Activated naive CD4-positive, alpha-beta T cell treated with Interleukin-2 at 50 U/mL for 16 hours (primary cell): ENCODE measurements around the gene TAC4.
A peak's percentile ranks its signal among the peaks of the same experiment; 100 is the strongest.
"Not testable (repeated sequence)": the region's sequence is repeated elsewhere in the genome, so short reads cannot be mapped to it uniquely, and the experiment has no call there.

Experiments used
- DNase-seq: peaks from one replicate; pipeline ENCODE4 v3.0.0-alpha.2; 2020

The TAC4 gene

DNA sequence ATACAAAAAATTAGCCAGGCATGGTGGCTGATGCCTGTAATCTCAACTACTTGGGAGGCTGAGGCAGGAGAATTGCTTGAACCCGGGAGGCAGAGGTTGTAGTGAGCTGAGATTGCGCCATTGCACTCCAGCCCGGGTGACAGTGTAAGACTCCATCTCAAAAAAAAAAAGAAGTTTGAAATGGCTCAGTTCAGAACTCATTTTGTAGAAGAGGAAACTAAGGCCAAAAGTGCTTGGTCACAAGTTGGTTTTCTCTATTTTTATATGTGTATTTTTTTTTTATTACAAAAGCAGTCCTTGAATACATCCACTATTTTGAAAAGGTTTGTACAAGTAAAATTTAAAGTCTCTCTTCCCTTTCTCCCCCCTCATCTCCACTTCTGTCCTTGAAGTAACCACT, 5.5 kb downstream of the TAC4 start:
- no peak for DNase-seq

DNA sequence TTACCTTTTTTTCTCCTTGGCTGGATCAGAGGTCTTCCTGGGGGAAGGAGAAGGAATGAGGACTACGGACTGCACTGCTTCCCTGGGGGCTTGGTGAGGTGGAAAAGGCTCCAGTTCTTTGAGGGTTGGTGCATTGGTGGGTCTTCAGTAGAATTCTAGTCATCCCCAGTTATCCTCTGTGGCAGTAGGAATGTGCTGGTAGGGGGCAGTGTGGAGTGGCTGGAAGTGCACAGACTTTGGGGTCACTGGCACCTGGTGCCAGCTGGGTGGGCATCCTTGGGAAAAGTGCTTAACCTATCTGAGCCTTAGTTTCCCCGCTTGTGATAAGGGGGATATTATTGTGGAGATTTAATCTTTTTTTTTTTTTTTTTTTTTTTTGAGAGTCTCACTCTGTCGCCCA, 6.3 kb downstream of the TAC4 start:
- no peak for DNase-seq

DNA sequence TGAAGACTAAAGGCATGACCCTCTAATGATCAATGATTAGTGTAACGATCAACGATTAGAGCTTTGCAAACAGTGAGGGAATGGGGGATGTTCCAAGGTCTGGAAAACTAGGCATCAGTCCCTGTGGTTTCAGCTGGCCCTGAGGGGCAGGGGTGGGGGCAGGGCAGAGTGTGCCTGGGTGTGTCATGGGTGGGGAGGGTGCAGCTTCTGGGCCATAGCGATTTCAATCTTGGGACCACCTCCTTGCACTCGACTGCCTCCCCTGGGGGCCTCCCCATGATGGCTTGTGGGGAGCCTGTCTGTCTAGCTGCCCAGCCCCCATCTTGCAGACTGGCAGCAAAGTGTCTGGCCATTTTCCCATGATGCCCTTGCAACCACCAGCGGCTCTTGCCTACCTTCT, 8.4 kb downstream of the TAC4 start:
- DNase-seq = no peak

DNA sequence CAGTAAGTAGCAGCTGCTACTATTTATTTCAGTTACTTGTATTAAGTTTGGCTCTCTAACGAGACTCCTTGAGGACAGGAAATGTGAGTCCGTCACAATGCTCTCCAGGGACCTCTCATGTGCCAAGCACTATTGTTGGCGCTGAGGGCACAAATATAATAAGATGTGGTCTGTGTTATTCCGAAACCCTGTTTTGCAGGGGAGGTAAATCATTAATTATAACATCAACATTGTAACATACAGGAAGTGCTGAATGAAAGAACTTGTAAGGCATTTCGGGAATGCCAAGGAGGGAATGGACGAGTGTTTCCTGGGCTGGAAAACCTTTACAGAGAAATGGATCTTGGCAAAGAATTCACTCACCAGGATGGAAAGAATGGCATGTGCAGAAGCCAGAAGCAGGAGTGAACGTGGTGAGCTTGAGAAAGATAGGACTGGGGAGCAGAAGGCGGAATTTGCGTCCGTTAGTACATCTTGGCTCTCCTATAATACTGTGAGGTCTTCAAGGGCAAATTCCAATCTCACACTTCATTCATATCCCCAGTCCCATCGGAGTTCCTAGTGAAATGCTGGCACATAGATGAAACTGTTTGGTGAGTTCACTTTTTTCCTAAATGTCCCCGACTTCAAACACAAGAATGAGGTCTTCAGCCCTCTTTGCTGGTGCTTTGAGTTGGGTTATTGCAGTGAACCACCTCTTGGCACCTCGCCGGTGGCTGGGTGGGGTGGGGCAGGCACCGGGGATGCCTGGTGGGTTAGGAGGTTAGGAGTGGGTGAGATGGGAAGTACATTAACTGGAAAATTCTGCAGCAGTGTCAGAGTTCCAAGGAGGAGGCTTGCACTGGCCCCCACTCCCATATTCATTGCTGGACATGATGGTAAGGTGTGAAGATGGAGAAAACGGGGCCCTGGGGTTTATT, 11.5 kb downstream of the TAC4 start:
- DNase-seq = no peak

DNA sequence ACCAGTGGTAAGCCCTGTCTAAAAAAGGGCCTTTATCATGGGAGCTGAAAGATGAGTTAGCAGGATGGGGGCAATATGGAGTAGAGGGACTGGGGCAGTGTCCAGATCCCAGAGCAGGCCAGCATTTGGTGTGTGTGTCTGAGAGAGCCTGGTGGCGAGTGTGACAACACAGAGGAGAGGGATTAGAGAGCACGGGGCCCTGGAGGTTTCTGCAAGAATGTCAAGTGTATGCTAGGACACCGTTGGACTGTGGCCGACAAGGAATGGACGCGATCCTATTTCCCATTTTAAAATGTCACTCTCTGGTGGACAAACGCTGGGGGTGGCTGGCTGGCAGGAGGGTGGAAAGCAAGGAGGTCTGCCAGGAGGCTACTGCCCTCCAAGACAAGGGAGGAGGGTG, 12.4 kb downstream of the TAC4 start:
- no peak for DNase-seq

DNA sequence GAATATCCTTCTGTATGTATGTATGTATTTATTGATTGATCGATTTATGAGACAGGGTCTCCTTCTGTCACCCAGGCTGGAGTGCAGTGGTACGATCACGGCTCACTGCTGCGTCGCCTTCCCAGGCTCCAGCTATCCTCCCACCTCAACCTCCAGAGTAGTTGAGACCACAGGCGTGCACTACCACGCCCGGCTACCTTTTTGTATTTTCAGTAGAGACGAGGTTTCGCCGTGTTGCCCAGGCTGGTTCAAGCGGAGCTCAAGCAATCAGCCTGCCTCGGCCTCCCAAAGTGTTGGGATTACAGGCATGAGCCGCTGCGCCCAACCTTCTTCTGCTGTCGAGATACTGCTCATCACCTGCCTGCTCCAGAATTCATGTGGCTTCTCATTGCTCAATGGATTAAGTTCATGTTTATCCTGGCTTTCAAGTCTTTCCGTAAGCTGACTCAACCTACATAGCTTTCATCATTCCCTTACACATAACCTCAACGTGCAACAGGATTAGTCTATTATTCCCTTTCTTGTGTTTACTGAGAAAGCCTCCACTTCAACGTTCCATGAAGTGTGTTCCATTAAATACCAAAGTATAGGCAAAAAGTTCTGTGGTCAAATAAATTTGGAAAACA, 13.6 kb downstream of the TAC4 start:
- no peak for DNase-seq

DNA sequence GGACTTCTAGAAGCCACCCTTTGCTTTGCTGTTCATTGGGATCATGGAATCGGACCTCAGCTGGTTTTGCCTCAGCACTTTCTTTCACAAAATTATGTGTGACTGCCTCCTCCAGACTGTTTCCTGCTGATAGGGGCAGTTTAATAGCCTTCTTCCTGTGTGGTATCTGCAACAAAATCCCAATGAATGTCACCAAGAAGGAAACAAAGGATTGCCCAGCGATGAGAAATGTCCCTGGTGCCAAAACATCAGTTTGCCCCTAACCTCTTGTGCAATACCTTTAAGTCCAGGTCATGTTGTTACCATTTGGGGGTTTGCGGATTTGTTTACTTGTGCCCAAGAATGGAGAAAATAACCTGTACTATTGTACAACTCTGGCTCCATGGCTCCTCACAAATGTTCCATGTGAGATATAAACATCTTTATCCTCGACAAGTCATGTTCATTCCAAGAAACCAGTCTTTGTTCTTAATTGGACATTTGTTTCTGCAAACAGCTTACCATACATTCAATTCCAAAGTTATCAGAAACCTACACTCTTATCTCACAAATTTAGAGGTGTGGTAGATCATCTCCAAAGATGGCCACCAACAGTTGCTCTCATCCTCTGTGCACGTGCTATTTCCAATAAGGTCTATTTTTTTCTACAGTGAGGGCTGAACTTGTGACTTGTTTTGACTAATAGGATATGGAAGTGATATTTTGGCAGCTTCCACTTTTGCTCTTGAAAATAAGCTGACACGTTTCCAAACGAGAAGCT, 14.8 kb downstream of the TAC4 start:
- DNase-seq = no peak

DNA sequence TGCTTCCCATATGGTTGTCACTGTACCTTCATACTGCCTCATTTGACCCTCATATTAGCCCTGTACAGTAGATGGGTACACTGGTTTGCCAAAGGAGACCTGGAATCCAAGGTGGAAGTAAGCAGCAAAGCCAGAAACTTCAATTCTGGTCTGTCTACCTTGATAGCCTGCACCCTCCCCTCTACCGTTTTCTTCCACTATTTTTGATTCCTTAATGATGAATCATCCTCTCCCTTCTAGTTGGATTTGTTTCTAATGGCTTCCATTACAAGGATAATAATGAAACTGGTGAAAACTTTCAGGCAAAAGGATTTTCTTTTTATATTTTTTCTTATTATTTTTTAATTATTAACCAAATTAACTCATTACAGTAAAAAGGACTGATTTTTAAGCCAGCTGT, 17.3 kb downstream of the TAC4 start:
- no peak for DNase-seq

DNA sequence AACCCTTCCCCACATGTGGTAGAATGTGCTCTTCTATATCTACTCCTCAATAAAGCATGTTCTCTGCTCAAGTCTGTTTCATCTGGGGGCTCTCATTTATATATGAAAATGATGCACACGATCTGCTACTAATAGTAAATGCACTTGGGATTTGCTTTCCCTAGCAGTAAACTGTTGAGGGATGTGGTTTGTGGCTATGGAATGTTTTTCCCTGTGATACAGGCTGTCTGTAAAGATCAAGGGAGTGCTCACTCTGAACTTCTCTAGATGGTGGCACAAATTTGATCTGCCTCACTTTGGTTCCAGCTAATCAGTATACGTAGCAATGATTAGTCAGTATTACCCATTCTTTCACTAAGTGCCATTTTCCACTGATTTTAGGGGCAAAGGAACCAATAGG, 18.8 kb downstream of the TAC4 start:
- no peak for DNase-seq

DNA sequence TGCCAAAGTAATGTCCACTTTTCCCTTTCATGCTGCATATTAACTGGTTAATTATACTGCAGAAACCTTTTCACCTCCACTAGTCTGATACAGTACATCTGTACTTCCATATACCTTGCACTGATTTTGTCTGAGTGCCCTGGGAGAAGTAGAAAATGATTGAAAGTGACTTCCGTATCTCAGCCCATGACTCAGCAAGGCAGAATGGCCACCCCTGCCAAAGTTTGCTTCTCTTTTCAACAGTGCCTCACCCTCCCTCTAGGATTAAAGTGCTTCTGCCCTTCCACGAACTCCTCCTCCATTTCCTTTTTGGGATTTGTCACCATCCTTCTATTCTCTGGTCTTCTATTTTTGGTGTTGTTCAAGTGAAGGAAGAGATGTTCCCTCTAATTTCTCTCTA, 19.5 kb downstream of the TAC4 start:
- not testable (repeated sequence) for DNase-seq

DNA sequence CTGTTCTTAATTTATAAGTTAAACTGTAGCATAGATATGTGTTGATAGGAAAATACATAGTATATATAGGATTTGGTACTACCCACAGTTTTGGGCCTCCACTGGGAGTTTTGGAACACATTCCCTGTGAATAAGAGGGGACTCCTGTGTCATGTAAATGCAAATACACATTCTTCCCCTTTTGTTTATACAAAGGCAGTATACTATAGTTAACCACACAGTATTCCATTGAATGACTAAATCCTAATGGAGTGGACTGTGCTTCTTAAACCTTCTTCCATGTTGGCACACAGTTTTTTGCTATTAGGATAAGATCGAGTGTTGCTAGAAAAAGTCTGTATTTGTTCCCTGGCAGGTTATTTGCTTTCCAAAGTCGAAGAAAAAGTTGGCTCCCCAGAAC, 22.2 kb downstream of the TAC4 start:
- no peak for DNase-seq

DNA sequence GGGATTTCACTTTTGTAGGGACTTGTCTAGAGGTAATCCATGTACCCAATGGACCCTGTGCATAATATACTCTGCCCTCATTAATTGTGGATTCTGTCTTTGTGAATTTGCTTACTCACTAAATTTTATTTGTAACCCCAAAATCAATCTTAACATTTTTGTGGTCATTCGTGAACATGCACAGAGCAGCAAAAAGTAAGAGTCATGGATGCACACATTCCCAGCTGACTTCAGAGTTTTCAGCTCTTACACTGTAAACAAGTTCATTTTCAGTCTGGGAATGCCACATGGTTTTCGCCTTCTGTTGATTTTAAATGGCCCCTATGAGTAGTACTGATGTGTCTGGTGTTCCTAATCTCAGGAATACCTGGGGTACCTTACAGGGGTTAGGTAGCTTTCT, 24.3 kb downstream of the TAC4 start:
- DNase-seq = no peak

DNA sequence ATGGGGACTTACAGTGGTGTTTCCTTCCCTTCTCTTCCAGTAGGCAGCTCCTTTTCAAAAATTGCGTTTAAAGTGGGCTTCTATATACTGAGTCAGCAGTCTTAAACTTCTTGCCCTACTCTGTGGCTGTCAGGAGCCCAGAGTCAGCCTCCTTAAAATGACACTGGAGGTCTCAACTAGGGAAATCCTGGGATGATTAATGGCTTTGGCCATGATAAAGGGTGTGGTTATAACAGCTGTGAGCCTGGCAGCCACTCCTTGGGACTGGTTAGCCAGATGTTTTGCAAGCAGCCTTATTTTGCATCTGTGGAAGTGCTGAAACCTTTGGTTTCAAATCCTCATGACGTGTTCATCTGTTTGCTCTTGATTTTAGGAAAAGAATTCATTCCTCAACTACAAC, 25.0 kb downstream of the TAC4 start:
- DNase-seq = no peak

DNA sequence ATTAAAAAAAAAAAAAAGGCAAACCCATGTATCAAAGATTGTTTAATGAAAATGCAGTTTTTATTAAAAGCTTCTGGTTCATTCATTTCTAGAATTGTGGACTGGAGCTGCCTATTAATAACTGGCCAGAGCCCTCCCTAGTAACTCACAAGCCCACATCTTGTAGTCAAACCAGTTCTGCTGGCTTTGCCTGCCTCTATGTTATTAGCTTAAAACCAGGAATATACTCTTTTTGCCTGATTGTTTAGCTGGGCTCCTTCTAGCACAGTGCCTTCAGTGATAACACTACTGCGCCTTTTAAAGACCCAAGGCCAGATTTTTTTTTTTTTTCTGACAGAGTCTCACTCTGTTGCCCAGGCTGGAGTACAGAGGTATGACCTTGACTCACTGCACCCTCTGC, 26.0 kb downstream of the TAC4 start:
- DNase-seq = no peak

DNA sequence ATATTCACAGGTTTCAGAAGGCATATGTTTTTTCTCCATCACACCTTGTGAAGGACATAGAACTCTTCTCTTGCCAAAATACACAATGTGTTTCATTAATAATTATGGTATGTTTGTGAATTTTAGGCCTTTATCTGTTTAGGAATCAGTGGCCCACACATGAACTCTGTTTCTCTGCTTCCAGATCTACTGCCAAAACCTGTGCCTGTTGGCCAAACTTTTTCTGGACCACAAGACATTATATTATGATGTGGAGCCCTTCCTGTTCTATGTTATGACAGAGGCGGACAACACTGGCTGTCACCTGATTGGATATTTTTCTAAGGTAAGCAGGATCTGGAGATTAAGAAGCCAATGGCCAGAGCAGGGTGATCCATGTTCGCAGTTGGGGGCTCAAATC, 26.4 kb downstream of the TAC4 start:
- DNase-seq = no peak

DNA sequence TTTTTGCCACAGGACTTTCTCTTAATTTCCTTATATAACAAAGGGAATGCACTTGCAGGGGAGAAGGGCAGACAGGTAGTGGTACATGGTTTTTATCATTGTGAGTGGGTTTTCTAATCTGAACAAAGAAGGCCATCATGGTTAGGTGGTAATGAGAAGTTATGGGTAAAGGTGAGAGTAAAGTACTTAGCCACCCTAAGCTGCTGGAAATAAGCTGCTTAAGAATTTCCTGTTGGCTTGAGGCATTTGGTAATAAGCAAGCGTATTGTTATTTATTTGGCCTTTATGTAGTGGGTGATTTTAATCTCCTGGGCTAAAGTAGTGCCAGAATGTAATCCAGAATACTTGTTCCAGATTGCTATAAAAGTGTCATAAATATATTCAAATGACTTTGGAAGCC, 27.1 kb downstream of the TAC4 start:
- no peak for DNase-seq

DNA sequence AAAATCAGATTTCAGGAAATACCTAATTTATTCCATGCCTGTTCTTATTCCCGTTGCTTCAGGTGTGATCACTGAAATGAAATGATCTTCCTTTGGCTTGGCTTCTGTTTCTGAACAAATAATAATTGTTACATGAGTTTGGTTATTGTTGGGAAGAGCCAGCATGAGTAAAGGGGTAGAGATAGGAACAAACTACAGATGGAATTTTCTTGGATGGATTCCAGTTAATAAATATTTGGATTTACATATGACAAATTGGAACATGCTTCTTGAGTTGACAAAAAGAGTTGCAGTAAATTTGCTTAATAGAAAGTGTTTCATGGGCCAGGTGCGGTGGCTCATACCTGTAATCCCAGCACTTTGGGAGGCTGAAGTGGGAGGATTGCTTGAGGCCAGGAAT, 28.2 kb downstream of the TAC4 start:
- no peak for DNase-seq

DNA sequence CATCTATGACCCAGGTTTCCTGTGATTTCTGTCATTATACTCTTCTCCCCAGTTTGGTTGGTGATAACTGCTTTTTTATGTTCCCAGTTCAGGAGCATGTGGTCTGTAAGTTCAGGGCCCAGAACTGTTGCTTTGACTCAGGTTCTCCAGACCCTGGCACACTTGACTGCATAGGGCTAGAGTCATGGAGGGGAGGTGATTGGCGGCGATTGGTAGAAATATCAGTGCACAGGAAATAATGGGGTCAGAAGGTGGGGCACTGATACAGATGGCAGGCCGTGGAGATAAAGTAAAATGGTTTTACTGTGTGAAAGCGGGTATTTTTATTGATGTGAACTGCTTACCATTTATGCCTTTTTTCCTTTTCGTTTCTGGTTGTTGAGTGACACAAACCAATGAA, 28.7 kb downstream of the TAC4 start:
- DNase-seq = no peak

DNA sequence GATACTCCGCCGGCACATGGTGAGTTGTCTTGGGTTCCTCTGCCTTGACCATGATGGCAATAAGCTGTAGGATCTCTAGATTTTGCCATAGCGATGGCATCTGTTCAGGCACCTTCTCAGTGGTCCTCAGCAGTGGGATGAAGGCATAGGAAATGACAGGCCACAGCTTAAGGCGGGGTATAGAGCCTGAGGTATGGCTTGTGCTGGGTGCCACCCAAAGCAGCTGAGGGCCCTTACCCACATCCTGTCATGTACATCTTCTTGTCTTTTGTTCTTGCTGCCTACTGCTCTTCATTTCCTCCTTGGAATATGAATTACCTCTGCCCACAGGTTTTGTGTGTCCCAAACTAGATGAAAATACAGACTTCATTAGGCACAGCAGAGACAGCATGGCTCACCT, 29.9 kb downstream of the TAC4 start:
- peak; percentile 37 for DNase-seq

DNA sequence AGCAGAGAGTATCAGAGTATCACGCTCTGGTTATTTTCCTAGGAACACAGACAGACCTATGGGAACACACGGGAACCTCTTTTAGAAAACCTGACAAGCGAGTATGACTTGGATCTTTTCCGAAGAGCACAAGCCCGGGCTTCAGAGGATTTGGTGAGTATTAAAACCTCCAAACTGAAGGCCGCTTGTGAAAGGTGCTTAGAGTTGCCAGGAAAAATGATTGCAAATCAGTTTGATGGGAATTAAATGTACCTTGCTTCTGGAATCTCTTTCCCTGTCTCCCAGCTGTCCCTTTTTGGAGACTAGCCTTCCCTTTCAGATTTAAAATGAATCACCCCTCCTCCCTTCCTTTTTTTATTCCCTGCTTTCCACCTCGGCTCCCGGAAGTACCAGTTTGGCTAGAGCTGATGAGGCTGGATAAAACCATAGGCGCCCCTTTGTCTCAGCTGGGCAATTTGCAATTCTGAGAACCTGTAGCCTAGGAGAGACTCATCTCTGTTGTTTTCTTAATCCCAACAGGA, 32.0 kb downstream of the TAC4 start:
- no peak for DNase-seq

DNA sequence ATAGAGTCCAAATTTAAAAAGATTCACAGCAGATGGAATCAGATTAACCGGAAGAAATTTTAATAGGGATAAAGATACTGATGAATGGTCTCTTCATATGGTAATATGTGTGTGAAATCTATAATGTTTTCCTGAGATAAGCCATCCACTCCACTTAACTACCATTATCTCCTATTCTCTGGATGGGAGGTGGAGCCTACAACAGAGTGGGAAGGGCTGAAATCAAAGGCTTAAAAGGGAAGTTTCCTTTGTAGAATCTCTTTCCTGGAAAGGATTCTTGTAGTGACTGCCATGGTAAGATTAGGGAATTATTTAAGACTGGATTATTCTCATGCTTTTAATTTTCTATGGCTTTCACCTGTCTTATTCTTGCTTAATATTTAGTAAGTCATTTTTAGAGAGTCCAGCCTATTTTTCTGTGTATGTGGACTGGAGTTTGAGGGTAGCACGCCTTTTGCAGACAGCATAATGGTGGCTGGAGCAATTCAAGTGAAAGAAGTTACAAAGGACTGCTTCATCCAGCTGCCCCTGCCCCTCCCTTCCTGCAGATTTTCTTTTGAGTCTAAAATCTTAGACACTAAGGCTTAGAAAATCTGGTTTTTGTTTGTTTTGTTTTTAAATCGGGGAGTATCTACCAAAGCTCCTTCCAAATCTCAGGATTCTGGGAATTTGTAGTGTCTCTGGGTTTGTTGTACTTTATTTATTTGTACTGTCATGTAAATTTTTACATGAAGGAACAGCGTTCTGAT, 32.9 kb downstream of the TAC4 start:
- no peak for DNase-seq

DNA sequence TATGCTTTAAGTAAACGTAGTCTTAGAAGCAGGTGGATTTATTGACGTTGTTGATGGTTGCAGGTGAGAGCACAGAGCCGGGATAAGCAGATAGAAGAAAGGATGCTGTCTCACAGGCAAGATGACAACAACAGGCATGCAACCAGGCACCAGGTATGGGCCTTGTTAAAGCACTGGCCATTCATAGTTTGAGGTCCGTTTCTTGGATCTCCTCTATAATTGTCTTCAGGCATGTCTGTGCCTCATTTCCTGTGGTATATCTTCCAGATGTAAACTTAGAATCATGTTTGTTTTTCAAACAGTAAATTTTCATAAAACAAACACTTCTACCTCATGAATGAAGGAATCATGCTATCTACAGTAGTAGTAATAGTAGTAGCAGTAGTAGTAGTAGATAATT, 38.8 kb downstream of the TAC4 start:
- DNase-seq = no peak

DNA sequence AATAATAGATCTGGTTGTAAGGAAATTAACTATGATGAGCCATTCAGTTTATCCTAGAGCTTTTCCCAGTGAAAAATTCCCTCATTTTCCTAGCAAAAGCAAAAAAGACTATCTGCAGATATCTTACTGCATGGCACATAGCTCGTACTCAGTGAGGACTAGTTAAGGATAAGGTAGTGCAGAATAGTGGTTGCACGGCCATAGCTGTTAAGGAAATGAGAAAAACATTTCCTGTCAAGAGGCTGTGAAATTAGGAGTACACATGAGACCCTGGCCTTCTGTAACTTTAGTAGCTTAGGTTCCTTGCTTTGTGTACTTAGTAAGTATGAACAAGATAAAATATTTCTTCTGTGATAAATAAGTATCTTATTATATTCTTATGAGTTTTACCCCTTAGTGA, 49.1 kb downstream of the TAC4 start:
- DNase-seq = no peak
